SK-N-SH (cell line): ENCODE results near the gene COL4A4. TPM values are rescaled to one million over a fixed set of nuclear protein-coding genes. Genes with fewer than 3 reads are reported as not detected.

Experiments
- CTCF ChIA-PET: fragments of 300-600, 350-600 bp; formaldehyde crosslinking; extraction: SDS; loops from one replicate; lab custom pipeline; 2021; lab: Yijun Ruan, JAX
- POLR2A ChIA-PET: fragments of 350-600 bp; sonication (Branson Sonifier 250); formaldehyde crosslinking; extraction: SDS; loops from one replicate; lab custom pipeline; 2020; ENCODE audit warnings: antibody characterized with exemption, inconsistent platforms; lab: Yijun Ruan, JAX
- DNase-seq: peaks from one replicate; pipeline ENCODE4 v3.0.0; 2012
- H2AFZ ChIP-seq: fragments of 200-600 bp; sonication (generic); 2 replicates; pipeline ENCODE4 v1.8.1; 2016; ENCODE audit warnings: antibody characterized with exemption, mild to moderate bottlenecking, low read depth
- H3F3A ChIP-seq: fragments of 200-600 bp; sonication (generic); replicated peaks from 2 replicates; pipeline ENCODE3; 2016; ENCODE audit warnings: antibody characterized with exemption, mild to moderate bottlenecking; ENCODE audit not compliant: insufficient read depth
- H3K27ac ChIP-seq, 2 experiments: fragments of 200-500 bp in 1 of 2; fragments of 200-600 bp in 1 of 2; sonication (Bioruptor generic) in 1 of 2; sonication (generic), shearing (Covaris generic) in 1 of 2; 2 replicates each; pipeline versions ENCODE4 v1.5.1 to v1.6.1; 2014 to 2016; ENCODE audit warnings: low read depth in 2 of 2, inconsistent platforms in 1 of 2, low read length in 1 of 2, mild to moderate bottlenecking in 1 of 2, mixed read lengths in 1 of 2
- H3K27me3 ChIP-seq: fragments of 200-600 bp; sonication (generic), shearing (Covaris generic); 2 replicates; pipeline ENCODE4 v1.6.1; 2016; ENCODE audit warnings: mixed run types; ENCODE audit not compliant: insufficient read depth
- H3K36me3 ChIP-seq, 2 experiments: fragments of 200-500 bp in 1 of 2; fragments of 200-600 bp in 1 of 2; sonication (Bioruptor generic) in 1 of 2; sonication (generic) in 1 of 2; replicated peaks in 1 of 2; 2 replicates each; pipeline versions ENCODE3 to v1.5.1; 2014 to 2016; ENCODE audit warnings: low read length in 1 of 2, mild to moderate bottlenecking in 1 of 2; ENCODE audit not compliant: insufficient read depth in 2 of 2, control insufficient read depth in 1 of 2
- H3K4me1 ChIP-seq, 2 experiments: fragments of 200-500 bp in 1 of 2; fragments of 200-600 bp in 1 of 2; sonication (Bioruptor generic) in 1 of 2; sonication (generic), shearing (Covaris generic) in 1 of 2; 2 replicates each; pipeline versions ENCODE4 v1.5.1 to v1.6.1; 2014 to 2016; ENCODE audit warnings: low read depth in 1 of 2, low read length in 1 of 2, mixed run types in 1 of 2; ENCODE audit not compliant: insufficient read depth in 2 of 2, control insufficient read depth in 1 of 2
- H3K4me2 ChIP-seq: fragments of 200-600 bp; sonication (generic), shearing (Covaris generic); 2 replicates; pipeline ENCODE4 v1.6.1; 2017; ENCODE audit warnings: mixed run types
- H3K4me3 ChIP-seq, 2 experiments: fragments of 200-500 bp in 1 of 2; fragments of 200-600 bp in 1 of 2; sonication (Bioruptor generic) in 1 of 2; sonication (generic), shearing (Covaris generic) in 1 of 2; 2 replicates each; pipeline versions ENCODE4 v1.5.1 to v1.8.1; 2014 to 2016; ENCODE audit warnings: low read depth in 2 of 2, inconsistent platforms in 1 of 2, low read length in 1 of 2, mild to moderate bottlenecking in 1 of 2, mixed read lengths in 1 of 2, moderate library complexity in 1 of 2
- H3K79me2 ChIP-seq: fragments of 200-600 bp; sonication (generic); 2 replicates; pipeline ENCODE4 v1.8.1; 2017; ENCODE audit warnings: mild to moderate bottlenecking; ENCODE audit not compliant: insufficient read depth
- H3K9ac ChIP-seq: fragments of 200-600 bp; sonication (generic); 2 replicates; pipeline ENCODE4 v1.6.1; 2017; ENCODE audit warnings: mixed run types
- H3K9me2 ChIP-seq: fragments of 200-600 bp; sonication (generic); 2 replicates; pipeline ENCODE4 v1.6.1; 2017; ENCODE audit warnings: mixed run types
- H3K9me3 ChIP-seq: fragments of 200-600 bp; sonication (generic); 2 replicates; pipeline ENCODE4 v1.6.1; 2017; ENCODE audit warnings: mixed run types, mild to moderate bottlenecking, moderate library complexity
- H4K20me1 ChIP-seq: fragments of 200-600 bp; sonication (generic); 2 replicates; pipeline ENCODE4 v1.6.1; 2017; ENCODE audit warnings: mild to moderate bottlenecking, mixed run types; ENCODE audit not compliant: insufficient read depth
- ELF1 ChIP-seq: IDR thresholded peaks from 2 replicates; pipeline ENCODE4 v1.4.0; 2012
- GABPA ChIP-seq: IDR thresholded peaks from 2 replicates; pipeline ENCODE4 v1.4.0; 2012; ENCODE audit warnings: low read depth, mild to moderate bottlenecking
- GATA2 ChIP-seq: sonication (generic); formaldehyde crosslinking; IDR thresholded peaks from 2 replicates; pipeline ENCODE4 v1.5.0; 2020; ENCODE audit warnings: mild to moderate bottlenecking, missing genetic modification reagents
- MXI1 ChIP-seq: IDR thresholded peaks from 2 replicates; pipeline ENCODE4 v1.6.1; 2012; ENCODE audit warnings: mild to moderate bottlenecking, low read depth, low read length, improper control_type of control experiment
- NFIC ChIP-seq: IDR thresholded peaks from 2 replicates; pipeline ENCODE4 v1.4.0; 2012; ENCODE audit warnings: borderline replicate concordance
- RCOR1 ChIP-seq: fragments of 150-350 bp; IDR thresholded peaks from 2 replicates; pipeline ENCODE4 v1.6.1; 2017; ENCODE audit warnings: antibody characterized with exemption, low read length
- RFX5 ChIP-seq: IDR thresholded peaks from 2 replicates; pipeline ENCODE4 v1.6.1; 2012; ENCODE audit warnings: mild to moderate bottlenecking, improper control_type of control experiment, low read length
- RXRA ChIP-seq: IDR thresholded peaks from 2 replicates; pipeline ENCODE4 v1.4.0; 2012; ENCODE audit warnings: low read depth, mild to moderate bottlenecking, borderline replicate concordance
- TEAD4 ChIP-seq: IDR thresholded peaks from 2 replicates; pipeline ENCODE4 v1.4.0; 2012; ENCODE audit warnings: mild to moderate bottlenecking, borderline replicate concordance; ENCODE audit not compliant: insufficient read depth
- YY1 ChIP-seq: IDR thresholded peaks from 2 replicates; pipeline ENCODE4 v1.4.0; 2012; ENCODE audit warnings: low read depth, mild to moderate bottlenecking
- WGBS: methylation state at CpG from one replicate; pipeline ENCODE4 v1.1.6; 2017; ENCODE audit warnings: low lambda C conversion rate; 5-methylcytosine and 5-hydroxymethylcytosine counted together
- polyA plus RNA-seq, 3 experiments: library from polyadenylated mRNA; depleted of rRNA; stranded (reverse); fragments of >200 nt; gene quantifications; 2 replicates each; pipeline ENCODE4 v1.2.3, GENCODE V29; 2012
- TF ChIP-seq, protein P1 (sequence below): IDR thresholded peaks from 2 replicates; pipeline ENCODE4 v1.4.0; 2012; ENCODE audit warnings: low read depth, borderline replicate concordance
- TF ChIP-seq, protein P2 (sequence below): fragments of 150-350 bp; IDR thresholded peaks from 2 replicates; pipeline ENCODE4 v1.6.1; 2017; ENCODE audit warnings: antibody characterized with exemption, low read length, low read depth, borderline replicate concordance
- TF ChIP-seq, protein P3 (sequence below): IDR thresholded peaks from 2 replicates; pipeline ENCODE4 v1.4.0; 2012; ENCODE audit warnings: low read depth
- TF ChIP-seq, protein P4 (sequence below): IDR thresholded peaks from 2 replicates; pipeline ENCODE4 v1.4.0; 2012; ENCODE audit warnings: low read depth, borderline replicate concordance
- TF ChIP-seq, protein P5 (sequence below): IDR thresholded peaks from 2 replicates; pipeline ENCODE4; 2012

COL4A4 gene
- polyA plus RNA-seq, 1 of the 3 experiments (the other 2 are of a cell fraction) = not detected

DNA sequence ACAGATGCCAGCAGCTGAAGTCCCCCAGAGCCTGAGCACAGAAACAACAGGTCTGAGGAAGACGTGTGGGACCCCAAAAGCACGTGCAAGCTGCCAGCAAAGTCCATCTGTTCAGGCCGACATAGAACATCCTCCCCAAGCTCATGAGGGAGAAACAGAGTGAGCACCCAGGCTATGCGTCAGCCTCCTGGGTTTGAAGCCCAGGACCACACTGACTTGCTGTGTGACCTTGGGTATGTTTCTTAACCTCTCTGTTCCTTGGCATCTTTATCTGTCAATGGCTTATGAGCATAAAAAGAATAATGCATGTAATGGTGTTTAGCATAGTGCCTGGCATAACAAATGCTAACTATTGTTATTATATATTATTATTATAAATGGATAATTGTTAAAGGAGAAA is 40.3 kb downstream of the COL4A4 start:
- DNase-seq = no peak
- Histone ChIP-seq H3K4me1 (no peaks in the 10 kb centered on the region; a peak in 1 of 4 replicates), H3K79me2 (no peaks in the 10 kb centered on the region)
- TF ChIP-seq NFIC = no peak
- TF ChIP-seq TEAD4 = no peak
- no peak for TF ChIP-seq MXI1
- TF ChIP-seq, protein P1, sequence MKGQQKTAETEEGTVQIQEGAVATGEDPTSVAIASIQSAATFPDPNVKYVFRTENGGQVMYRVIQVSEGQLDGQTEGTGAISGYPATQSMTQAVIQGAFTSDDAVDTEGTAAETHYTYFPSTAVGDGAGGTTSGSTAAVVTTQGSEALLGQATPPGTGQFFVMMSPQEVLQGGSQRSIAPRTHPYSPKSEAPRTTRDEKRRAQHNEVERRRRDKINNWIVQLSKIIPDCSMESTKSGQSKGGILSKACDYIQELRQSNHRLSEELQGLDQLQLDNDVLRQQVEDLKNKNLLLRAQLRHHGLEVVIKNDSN = no peak
- TF ChIP-seq ELF1 = no peak
- TF ChIP-seq, protein P2, sequence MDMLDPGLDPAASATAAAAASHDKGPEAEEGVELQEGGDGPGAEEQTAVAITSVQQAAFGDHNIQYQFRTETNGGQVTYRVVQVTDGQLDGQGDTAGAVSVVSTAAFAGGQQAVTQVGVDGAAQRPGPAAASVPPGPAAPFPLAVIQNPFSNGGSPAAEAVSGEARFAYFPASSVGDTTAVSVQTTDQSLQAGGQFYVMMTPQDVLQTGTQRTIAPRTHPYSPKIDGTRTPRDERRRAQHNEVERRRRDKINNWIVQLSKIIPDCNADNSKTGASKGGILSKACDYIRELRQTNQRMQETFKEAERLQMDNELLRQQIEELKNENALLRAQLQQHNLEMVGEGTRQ = no peak
- TF ChIP-seq, protein P3, sequence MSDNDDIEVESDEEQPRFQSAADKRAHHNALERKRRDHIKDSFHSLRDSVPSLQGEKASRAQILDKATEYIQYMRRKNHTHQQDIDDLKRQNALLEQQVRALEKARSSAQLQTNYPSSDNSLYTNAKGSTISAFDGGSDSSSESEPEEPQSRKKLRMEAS = no peak
- TF ChIP-seq RFX5 = no peak
- no peak for TF ChIP-seq GATA2 (CRISPR knock-in tag)
- no peak for TF ChIP-seq RXRA
- TF ChIP-seq, protein P4, sequence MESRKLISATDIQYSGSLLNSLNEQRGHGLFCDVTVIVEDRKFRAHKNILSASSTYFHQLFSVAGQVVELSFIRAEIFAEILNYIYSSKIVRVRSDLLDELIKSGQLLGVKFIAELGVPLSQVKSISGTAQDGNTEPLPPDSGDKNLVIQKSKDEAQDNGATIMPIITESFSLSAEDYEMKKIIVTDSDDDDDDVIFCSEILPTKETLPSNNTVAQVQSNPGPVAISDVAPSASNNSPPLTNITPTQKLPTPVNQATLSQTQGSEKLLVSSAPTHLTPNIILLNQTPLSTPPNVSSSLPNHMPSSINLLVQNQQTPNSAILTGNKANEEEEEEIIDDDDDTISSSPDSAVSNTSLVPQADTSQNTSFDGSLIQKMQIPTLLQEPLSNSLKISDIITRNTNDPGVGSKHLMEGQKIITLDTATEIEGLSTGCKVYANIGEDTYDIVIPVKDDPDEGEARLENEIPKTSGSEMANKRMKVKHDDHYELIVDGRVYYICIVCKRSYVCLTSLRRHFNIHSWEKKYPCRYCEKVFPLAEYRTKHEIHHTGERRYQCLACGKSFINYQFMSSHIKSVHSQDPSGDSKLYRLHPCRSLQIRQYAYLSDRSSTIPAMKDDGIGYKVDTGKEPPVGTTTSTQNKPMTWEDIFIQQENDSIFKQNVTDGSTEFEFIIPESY = no peak
- no peak for TF ChIP-seq RCOR1
- TF ChIP-seq GABPA = no peak
- no peak for TF ChIP-seq YY1
- TF ChIP-seq, protein P5, sequence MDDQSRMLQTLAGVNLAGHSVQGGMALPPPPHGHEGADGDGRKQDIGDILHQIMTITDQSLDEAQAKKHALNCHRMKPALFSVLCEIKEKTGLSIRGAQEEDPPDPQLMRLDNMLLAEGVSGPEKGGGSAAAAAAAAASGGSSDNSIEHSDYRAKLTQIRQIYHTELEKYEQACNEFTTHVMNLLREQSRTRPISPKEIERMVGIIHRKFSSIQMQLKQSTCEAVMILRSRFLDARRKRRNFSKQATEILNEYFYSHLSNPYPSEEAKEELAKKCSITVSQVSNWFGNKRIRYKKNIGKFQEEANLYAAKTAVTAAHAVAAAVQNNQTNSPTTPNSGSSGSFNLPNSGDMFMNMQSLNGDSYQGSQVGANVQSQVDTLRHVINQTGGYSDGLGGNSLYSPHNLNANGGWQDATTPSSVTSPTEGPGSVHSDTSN = no peak
- TF ChIP-seq, all 33 proteins: peak for 0
- POLR2A ChIA-PET = no interaction called here
- Histone ChIP-seq H3K9me2 (no peaks in the 10 kb centered on the region), H3K27me3 (peaks cover 12% of the 10 kb centered on the region; the same call in 1 of the 2 replicates), H4K20me1 (no peaks in the 10 kb centered on the region), H3K9me3 (no peaks in the 10 kb centered on the region), H3F3A (no peaks in the 10 kb centered on the region), H3K27ac (no peak overlapping the region), H3K9ac (no peak overlapping the region), H2AFZ (no peak overlapping the region), H3K4me3 (no peak overlapping the region), H3K36me3 (no peaks in the 10 kb centered on the region), H3K4me2 (no peak overlapping the region)
- WGBS = 37% methylated on average over 4 of the region's 4 CpGs
- CTCF ChIA-PET = interaction anchor here (1.3 to 2.5 kb wide), 2 partner anchors 10 to 115 kb away, joined by 4 to 23 read pairs; no protein-coding TSS in a partner anchor
